Thymus (tissue), 11 donors: ENCODE results near the gene MYCN. TPM values are rescaled to one million over a fixed set of nuclear protein-coding genes. Genes with fewer than 3 reads are reported as not detected.

Source experiments
- DNase-seq, 9 donors: peaks; one replicate each; pipeline ENCODE4 v3.0.0-alpha.2; 2013; ENCODE audit warnings: low spot score in 9 of 9, low read depth in 6 of 9, missing footprints in 1 of 9
- H3K27ac ChIP-seq, 2 donors: one replicate each; pipeline ENCODE4 v1.5.1; 2013; ENCODE audit warnings: control low read depth in 1 of 2, low read depth in 1 of 2, low read length in 1 of 2, mild to moderate bottlenecking in 1 of 2, moderate library complexity in 1 of 2
- H3K27me3 ChIP-seq, 2 donors: one replicate each; pipeline ENCODE4 v1.5.1; 2013; ENCODE audit warnings: low read length in 1 of 2; ENCODE audit not compliant: control insufficient read depth in 2 of 2, insufficient read depth in 1 of 2
- H3K36me3 ChIP-seq, 2 donors: one replicate each; pipeline ENCODE4 v1.5.1; 2013; ENCODE audit warnings: low read length in 1 of 2, mild to moderate bottlenecking in 1 of 2, moderate library complexity in 1 of 2; ENCODE audit not compliant: control insufficient read depth in 2 of 2, insufficient read depth in 2 of 2
- H3K4me1 ChIP-seq, 2 donors: one replicate each; pipeline ENCODE4 v1.5.1; 2013; ENCODE audit warnings: low read length in 2 of 2; ENCODE audit not compliant: control insufficient read depth in 2 of 2, insufficient read depth in 2 of 2
- H3K4me3 ChIP-seq, 2 donors: one replicate each; pipeline ENCODE4 v1.5.1; 2013; ENCODE audit warnings: low read length in 2 of 2, control low read depth in 1 of 2, mild to moderate bottlenecking in 1 of 2
- H3K9me3 ChIP-seq, 2 donors: one replicate each; pipeline ENCODE4 v1.5.1; 2013; ENCODE audit warnings: low read length in 1 of 2, mild to moderate bottlenecking in 1 of 2; ENCODE audit not compliant: control insufficient read depth in 2 of 2, insufficient read depth in 1 of 2
- WGBS: extraction: QIAGEN DNeasy Blood & Tissue Kit; methylation state at CpG from one replicate; pipeline ENCODE4 v1.1.7; 2013; 5-methylcytosine and 5-hydroxymethylcytosine counted together
- polyA plus RNA-seq: library from polyadenylated mRNA; stranded (reverse); fragments of 200-250 nt; gene quantifications from one replicate; pipeline ENCODE4 v1.2.3, GENCODE V29; 2013
- total RNA-seq: library from RNA; stranded (reverse); fragments of 120-200 nt; gene quantifications from one replicate; pipeline ENCODE4 v1.2.4, GENCODE V29; 2013
- donor health status: healthy.

Gene MYCN
- total and polyA plus RNA-seq, 2 donors: 1.8 to 5.8 TPM

GRCh38 chr2:15984368-15985255 is 44.3 kb downstream of the MYCN start:
- Histone ChIP-seq H3K9me3 (no peaks in the 10 kb centered on the region), H3K4me3 (no peak overlapping the region), H3K27ac (no peak overlapping the region), H3K4me1 (peaks cover 0 to 14% of the 10 kb centered on the region in 2 donors), H3K36me3 (no peaks in the 10 kb centered on the region), H3K27me3 (no peaks in the 10 kb centered on the region)
- 97% methylated on average over 43 of the region's 43 CpGs for WGBS
- DNase-seq: no peak

GRCh38 chr2:15985531-15985930 is 45.2 kb downstream of the MYCN start:
- DNase-seq: no peak
- 95% methylated on average over 7 of the region's 7 CpGs for WGBS
- H3K36me3 ChIP-seq: no peaks in the 10 kb centered on the region
- H3K4me1 ChIP-seq: peaks cover 0 to 14% of the 10 kb centered on the region in 2 donors
- H3K27ac ChIP-seq: no peak overlapping the region
- H3K27me3 ChIP-seq: no peaks in the 10 kb centered on the region
- H3K9me3 ChIP-seq: no peaks in the 10 kb centered on the region
- H3K4me3 ChIP-seq: no peak overlapping the region

GRCh38 chr2:15986068-15986560 is 45.8 kb downstream of the MYCN start:
- no peak overlapping the region for H3K4me3 ChIP-seq
- WGBS: 96% methylated on average over 9 of the region's 9 CpGs
- no peaks in the 10 kb centered on the region for H3K27me3 ChIP-seq
- peaks cover 0 to 14% of the 10 kb centered on the region in 2 donors for H3K4me1 ChIP-seq
- no peaks in the 10 kb centered on the region for H3K36me3 ChIP-seq
- no peaks in the 10 kb centered on the region for H3K9me3 ChIP-seq
- DNase-seq: no peak
- H3K27ac ChIP-seq: no peak overlapping the region

- Histone ChIP-seq H3K4me3 (no peak overlapping the region), H3K36me3 (no peaks in the 10 kb centered on the region), H3K4me1 (peaks cover 0 to 14% of the 10 kb centered on the region in 2 donors), H3K9me3 (no peaks in the 10 kb centered on the region), H3K27ac (no peak overlapping the region), H3K27me3 (no peaks in the 10 kb centered on the region)
- 92% methylated on average over 4 of the region's 4 CpGs for WGBS
- no peak for DNase-seq
Measured at GRCh38 chr2:15986644-15987043, 46.3 kb downstream of the MYCN start.

- no peaks in the 10 kb centered on the region for H3K9me3 ChIP-seq
- no peaks in the 10 kb centered on the region for H3K4me1 ChIP-seq
- H3K27me3 ChIP-seq: no peaks in the 10 kb centered on the region
- no peak for DNase-seq
- H3K36me3 ChIP-seq: no peaks in the 10 kb centered on the region
- H3K27ac ChIP-seq: no peak overlapping the region
- WGBS: 87% methylated on average over 5 of the region's 5 CpGs
- H3K4me3 ChIP-seq: no peak overlapping the region
Measured at GRCh38 chr2:15988733-15989132, 48.4 kb downstream of the MYCN start.

GRCh38 chr2:15989559-15989958 is 49.2 kb downstream of the MYCN start:
- no peaks in the 10 kb centered on the region for H3K27me3 ChIP-seq
- no peak overlapping the region for H3K27ac ChIP-seq
- H3K4me1 ChIP-seq: no peaks in the 10 kb centered on the region
- no peaks in the 10 kb centered on the region for H3K36me3 ChIP-seq
- H3K9me3 ChIP-seq: no peaks in the 10 kb centered on the region
- WGBS: 65% methylated on average over 7 of the region's 7 CpGs
- DNase-seq: no peak
- no peak overlapping the region for H3K4me3 ChIP-seq

GRCh38 chr2:15990151-15991101 is 50.1 kb downstream of the MYCN start:
- 96% methylated on average over 11 of the region's 11 CpGs for WGBS
- H3K36me3 ChIP-seq: no peaks in the 10 kb centered on the region
- H3K9me3 ChIP-seq: no peaks in the 10 kb centered on the region
- DNase-seq: no peak
- no peak overlapping the region for H3K4me3 ChIP-seq
- no peak overlapping the region for H3K27ac ChIP-seq
- H3K4me1 ChIP-seq: no peaks in the 10 kb centered on the region
- no peaks in the 10 kb centered on the region for H3K27me3 ChIP-seq

- no peaks in the 10 kb centered on the region for H3K4me1 ChIP-seq
- H3K9me3 ChIP-seq: no peaks in the 10 kb centered on the region
- DNase-seq: no peak
- no peak overlapping the region for H3K27ac ChIP-seq
- 91% methylated on average over 3 of the region's 3 CpGs for WGBS
- no peaks in the 10 kb centered on the region for H3K27me3 ChIP-seq
- no peaks in the 10 kb centered on the region for H3K36me3 ChIP-seq
- H3K4me3 ChIP-seq: no peak overlapping the region
Measured at GRCh38 chr2:15991231-15991630, 50.9 kb downstream of the MYCN start.
